Breast epithelium (tissue), 3 donors: ENCODE data around the gene AP3S2.

Source experiments
- CTCF ChIP-seq, 3 donors: fragments of 450-650 bp; IDR thresholded peaks; one replicate each; pipeline ENCODE4 v1.5.1; 2016 to 2017; ENCODE audit warnings: antibody characterized with exemption in 3 of 3, mild to moderate bottlenecking in 3 of 3, moderate library complexity in 3 of 3
- POLR2A ChIP-seq: fragments of 450-650 bp; IDR thresholded peaks from one replicate; pipeline ENCODE4 v1.6.1; 2016; ENCODE audit warnings: antibody characterized with exemption, mild to moderate bottlenecking, moderate library complexity
- POLR2AphosphoS5 ChIP-seq, 3 donors: sonication (generic); formaldehyde crosslinking; IDR thresholded peaks; one replicate each; pipeline ENCODE4 v1.6.1; 2017; ENCODE audit warnings: antibody characterized with exemption in 3 of 3

GRCh38 chr15:89926158-89926557, 32.4 kb upstream of the AP3S2 start:
- TF ChIP-seq POLR2AphosphoS5 (IDR thresholded peaks at IDR 0.05): no peak
- no peak for TF ChIP-seq CTCF (IDR thresholded peaks at IDR 0.05)
- TF ChIP-seq POLR2A: no peak
